GM18505 (cell line): ENCODE measurements around the gene FAM111B.
"Not testable (repeated sequence)": the region's sequence is repeated elsewhere in the genome, so short reads cannot be mapped to it uniquely, and the experiment has no call there.

Experiments
- ATAC-seq: cut with Tn5 transposase; IDR thresholded peaks from one replicate; pipeline ENCODE4 v1.9.1; 2021; ENCODE audit not compliant: unreplicated experiment
- POLR2A ChIP-seq: IDR thresholded peaks from 4 replicates; pipeline ENCODE4 v1.6.1; 2011; ENCODE audit warnings: borderline replicate concordance; ENCODE audit not compliant: insufficient read depth, insufficient read length; ENCODE audit errors: extremely low read depth

FAM111B gene, protein sequence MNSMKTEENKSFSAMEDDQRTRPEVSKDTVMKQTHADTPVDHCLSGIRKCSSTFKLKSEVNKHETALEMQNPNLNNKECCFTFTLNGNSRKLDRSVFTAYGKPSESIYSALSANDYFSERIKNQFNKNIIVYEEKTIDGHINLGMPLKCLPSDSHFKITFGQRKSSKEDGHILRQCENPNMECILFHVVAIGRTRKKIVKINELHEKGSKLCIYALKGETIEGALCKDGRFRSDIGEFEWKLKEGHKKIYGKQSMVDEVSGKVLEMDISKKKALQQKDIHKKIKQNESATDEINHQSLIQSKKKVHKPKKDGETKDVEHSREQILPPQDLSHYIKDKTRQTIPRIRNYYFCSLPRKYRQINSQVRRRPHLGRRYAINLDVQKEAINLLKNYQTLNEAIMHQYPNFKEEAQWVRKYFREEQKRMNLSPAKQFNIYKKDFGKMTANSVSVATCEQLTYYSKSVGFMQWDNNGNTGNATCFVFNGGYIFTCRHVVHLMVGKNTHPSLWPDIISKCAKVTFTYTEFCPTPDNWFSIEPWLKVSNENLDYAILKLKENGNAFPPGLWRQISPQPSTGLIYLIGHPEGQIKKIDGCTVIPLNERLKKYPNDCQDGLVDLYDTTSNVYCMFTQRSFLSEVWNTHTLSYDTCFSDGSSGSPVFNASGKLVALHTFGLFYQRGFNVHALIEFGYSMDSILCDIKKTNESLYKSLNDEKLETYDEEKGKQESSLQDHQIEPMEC

DNA sequence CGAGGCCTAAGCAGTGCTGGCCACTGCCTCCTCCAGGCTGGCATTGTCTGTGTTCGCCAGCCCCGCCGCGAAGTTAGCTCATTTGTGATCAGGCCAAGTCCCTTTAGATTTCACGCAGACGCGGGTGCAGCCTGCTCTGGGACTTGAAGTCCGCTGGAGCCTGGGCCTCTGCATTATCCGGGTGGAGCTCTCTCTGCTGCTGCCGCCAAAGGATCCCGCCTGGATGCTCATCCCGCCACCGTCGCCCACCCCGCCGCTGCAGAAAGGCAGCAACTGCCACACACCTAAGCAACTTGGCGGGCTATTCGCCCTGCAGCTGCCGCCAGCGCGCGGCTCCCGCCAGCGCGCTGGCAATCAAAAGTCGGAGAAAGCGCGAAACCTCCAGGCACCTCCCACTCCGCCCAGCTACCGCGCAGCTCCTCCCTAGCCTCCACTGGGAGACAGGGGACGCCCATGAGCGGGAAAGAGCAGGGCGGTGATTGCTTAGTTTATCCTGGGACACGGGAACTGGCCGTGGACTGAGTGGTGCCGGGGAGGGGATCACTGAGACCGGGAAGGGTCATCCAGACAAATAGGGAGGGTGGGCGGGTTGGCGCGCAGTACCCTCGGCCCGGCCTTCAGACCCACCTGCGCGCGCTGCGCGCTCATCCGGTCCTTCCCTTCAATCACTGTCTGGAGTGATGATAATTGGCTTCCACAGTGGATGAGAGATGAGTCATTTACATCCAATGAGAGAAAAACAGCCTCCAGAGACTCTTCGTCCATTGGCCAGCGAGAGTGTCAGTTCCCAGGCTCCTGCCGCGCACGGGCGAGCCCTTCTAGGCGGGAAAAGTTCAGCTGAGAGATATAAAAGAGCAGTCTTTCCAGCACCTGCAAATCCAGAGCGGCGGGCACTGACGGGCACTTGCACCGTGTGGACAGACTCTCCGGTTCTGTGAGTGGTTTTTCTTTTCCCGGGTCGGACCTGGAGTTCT, at the start of gene FAM111B:
FAM111B (plus strand) TSS at position 875 of the 974 bp plus-strand sequence. CDS start 2,389 bp downstream, outside the sequence.
- peak; percentile 69 for TF ChIP-seq POLR2A
- peak; percentile 67 for ATAC-seq

DNA sequence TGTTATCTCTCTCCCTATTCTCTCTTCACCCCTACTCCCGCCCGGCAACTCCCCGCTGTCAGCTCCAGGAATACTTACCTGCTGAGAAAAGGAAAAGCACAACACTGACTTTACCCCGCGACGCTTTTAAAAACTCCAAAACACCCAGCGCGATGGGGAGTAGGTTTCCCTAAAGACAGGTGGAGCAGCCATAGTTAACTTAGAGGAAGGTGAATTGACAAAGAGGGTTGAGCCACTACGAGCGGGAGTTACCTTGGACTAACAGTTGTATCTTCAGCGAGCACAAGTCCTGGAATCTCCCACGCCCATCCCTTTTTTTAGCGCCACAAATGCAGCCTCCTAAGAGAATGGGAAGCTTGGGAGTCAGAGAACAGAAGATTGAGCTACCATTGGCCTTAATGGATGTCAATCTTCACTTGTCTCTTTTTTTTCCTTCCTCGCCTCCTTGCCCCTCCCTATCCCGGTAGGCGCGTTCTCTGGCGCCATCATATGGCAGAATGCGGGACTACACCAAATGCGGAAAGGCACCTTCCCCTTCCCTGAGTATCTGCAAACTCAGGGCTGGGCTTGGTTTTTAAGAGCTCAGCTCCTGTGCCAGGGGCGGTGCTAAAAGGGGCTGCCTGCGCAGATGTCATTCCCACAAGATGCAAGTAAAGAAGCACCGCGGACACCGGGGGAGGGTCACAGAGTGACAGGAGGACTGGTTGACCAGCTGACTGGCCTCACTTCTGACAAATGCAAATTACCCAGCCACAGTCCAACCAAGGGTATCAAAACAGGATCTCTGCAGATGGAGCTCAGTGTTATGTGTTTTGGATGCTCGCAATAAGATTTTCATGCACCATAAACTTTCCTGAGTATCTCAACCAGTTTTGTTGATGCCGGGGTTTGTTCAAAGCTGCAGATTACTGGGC, 48.7 kb upstream of the FAM111B start:
- ATAC-seq: peak; percentile 95

DNA sequence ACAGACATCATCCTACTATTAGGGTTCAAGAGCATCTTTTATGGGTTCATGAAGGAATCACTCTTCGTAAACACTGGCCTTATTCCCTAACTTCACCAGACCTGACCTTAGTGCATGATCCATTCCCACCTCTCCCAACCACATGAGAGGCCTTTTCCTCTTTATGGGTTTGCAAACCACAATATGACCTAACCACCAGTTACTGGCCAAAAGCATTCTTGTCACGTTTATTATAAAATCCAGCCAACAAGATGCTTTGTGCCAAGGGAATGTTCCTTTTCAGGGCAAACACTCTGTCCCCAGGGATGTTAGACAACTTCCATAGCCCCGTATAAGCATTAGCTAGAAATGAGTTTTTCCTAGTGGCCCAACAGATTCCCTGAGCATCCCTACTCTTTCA, 46.9 kb upstream of the FAM111B start:
- not testable (repeated sequence) for ATAC-seq

DNA sequence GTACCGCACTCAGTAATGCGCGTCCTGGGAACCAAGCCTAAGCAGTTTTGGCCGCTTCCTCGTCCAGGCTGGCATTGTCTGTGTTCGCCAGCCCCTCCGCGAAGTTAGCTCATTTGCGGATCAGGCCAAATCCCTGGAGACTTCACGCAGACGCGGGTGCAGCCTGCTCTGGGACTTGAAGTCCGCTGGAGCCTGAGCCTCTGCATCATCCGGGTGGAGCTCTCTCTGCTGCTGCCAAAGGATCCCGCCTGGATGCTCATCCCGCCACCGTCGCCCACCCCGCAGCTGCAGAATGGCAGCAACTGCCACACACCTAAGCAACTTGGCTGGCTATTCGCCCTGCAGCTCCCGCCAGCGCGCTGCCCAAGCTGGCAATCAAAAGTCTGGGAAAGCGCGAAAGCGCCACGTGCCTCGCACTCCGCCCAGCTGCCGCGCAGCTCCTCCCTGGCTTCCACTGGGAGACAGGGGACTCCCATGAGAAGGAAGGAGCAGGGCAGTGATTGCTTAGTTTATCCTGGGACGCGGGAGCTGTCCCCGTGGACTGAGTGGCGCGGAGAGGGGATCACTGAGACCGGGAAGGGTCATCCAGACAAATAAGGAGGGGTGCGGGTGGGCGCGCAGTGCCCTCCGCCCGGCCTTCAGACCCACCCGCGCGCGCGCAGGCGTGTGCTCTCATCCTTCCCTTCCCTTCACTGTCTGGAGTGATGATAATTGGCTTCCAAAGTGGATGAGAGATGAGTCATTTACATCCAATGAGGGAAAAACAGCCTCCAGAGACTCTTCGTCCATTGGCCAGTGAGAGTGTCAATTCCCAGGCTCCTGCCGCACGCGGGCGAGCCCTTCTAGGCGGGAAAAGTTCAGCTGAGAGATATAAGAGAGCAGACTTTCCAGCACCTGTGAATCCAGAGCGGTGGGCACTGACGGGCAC, 44.2 kb upstream of the FAM111B start:
- no peak for TF ChIP-seq POLR2A

DNA sequence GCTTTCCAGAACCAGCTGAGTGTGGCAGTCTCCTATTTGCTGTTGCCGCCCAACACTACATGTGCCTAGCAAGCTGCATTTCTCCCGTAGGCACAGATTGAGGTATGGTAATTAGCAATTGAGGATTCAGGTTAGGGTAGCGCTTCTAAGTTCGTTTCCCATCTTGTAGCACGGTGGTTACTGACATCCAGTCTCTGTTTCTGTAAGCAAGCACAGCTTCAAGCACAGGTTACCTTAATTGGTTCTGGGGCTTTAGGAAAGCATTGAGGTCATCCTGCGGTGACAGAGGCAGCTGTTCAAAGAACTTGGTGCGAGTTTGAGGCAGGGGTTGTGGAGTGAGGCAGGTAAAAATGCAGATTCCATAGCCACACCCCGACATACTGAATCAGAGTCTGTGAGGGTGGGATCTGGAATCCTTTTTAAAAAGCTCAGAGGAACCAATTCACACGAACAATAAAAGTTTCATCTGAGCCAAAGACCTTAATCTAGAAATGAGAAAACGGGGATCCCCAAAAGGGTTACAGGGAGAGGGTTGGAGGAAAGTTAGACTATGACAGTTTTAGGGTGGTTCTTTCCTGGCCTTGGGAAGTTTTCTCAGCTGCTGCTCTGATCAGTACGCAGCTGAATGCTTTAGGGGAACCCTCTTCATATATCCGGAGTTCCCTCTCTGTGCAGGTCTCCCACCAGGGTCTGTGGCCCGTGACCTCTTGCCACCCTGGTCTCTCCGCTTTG, 42.9 kb upstream of the FAM111B start:
- ATAC-seq: not testable (repeated sequence)

More for the DNA sequence above, 44.2 kb upstream of the FAM111B start:
- no peak for ATAC-seq

DNA sequence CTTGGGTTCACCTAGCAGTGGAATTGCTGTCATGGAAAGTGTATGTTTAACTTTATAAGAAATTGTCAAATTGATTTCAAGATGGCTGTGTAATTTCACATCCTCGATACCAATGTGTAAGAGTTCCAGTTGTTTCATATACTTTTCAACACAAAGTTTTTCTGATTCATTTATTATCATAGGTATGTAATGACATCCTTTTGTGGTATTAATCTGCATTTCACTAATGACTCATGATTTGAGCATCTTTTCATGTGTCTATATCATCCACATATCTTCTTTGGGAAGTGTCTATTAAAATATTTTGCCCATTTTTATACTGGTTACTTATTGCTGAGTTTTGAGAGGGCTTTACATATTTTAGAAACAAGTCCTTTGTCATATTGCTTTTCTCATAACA, 38.0 kb upstream of the FAM111B start:
- ATAC-seq: no peak

DNA sequence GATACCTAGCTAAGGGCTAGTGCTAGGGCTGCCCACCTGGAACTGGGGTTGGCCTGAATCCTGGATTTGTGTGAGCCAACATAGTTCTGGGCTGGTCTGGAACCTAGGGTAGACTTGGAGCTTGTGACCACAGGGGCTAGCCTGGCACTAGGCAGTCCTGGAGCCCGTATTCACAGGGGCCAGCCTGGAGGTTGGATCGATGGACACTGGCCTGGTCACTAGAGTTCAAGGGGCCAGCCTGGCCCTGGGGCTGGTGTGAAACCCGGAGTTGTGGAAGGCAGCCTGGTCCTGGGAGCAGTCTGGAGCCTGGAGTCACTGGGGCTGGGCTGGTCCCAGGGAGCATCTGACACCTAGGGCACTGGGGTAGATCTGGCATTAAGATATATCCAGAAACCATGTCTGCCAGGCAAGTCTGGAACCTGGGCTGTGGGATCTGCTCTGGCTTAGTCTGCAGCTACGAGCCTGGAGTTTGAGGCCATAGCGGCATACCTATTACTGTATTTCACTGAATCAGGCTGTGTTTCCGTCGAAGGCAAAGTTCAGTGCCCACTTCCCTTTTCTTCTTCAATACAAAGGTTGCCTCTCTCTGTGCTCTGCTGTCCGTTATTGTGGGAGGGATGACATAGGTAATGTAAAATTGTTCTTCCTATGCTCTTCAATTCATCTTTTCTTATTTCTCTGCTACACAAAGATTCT, 30.0 kb upstream of the FAM111B start:
- ATAC-seq: peak; percentile 90
- no peak for TF ChIP-seq POLR2A

More for the DNA sequence above, 38.0 kb upstream of the FAM111B start:
- no peak for TF ChIP-seq POLR2A

DNA sequence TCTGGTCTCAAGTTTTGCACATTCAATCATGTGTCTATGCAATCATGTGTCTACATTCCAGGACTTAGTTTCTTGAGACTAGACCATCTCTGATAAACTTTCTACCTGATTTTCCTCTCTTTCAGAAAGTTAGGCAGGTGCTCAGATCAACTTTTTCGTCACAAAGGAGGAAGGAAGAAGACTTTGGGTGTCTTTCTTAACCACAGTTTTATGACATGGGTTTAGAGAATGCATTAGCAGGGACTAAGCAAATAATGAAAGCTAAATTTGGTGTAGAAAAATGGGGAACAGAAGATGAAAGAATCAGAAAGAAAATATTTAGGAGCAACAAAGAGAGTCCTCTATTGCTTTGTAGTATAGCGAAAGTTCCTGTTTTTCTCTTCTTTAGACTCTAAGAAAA, 28.6 kb upstream of the FAM111B start:
- ATAC-seq: no peak
- TF ChIP-seq POLR2A: no peak

DNA sequence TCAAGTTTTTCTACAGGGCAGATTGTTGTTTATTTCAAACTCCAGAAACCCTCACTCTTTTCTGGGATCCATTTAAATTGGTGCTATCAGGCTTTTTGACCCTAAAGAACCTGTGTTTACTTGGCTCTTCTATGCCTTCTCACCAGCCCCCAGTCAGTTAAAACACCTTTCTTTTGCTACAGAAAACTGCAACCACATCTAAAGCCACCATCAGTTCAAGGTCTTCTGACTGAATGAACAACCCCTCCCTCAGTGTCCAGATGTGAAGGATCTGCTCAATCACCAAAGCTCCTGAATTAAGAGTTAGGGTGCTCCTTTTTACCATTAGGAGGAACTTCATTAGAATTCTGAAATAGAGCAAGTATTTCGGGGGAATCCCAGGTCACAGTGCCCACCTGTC, 28.0 kb upstream of the FAM111B start:
- no peak for ATAC-seq
- TF ChIP-seq POLR2A: no peak

DNA sequence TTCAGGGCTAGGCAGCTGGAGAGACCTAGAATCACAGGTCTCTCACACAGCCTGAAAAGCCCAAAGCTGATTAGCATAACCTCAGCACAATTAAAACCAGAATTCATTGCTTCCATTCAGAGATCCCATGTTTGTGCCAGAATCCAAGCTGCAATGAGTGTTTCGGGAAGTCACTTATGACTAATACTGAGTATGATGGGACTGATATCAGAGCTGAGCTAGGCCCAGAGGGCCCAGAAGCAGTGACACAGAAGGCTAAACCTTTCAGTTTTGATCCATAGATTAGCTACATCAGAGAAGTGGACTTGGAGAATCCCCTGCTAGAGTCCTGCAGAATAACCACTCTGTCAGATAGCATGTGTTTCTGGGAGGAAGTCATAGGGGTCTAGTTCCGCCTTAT, 26.6 kb upstream of the FAM111B start:
- ATAC-seq: not testable (repeated sequence)

DNA sequence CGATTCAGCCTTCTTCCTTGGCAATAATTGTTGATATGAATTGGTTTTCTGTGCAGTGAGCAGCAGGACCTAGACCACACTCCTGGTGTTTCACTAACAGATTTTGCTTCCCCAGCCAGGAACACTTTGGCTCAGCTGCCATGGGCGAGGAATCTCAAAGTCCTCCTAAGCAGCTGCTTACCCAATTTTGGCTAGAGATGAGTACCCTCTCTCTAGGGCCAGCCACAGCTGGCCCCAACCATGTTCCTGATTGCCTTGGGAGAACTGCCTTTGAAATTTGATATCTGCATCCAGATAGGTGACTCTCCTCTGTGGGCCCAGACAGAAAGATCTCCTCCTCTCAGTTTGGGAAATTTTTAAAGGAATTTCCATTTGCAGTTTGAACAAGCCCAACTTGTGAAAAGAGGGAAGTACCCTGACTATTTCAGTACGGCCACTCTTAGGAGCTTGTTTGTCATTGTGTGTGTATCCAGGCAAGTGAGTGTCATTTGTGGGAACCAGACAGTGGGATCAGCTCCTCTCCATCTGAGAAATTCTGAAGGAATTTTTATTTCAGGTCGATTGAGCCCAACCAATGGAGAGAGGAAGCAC, 25.5 kb upstream of the FAM111B start:
- not testable (repeated sequence) for ATAC-seq

DNA sequence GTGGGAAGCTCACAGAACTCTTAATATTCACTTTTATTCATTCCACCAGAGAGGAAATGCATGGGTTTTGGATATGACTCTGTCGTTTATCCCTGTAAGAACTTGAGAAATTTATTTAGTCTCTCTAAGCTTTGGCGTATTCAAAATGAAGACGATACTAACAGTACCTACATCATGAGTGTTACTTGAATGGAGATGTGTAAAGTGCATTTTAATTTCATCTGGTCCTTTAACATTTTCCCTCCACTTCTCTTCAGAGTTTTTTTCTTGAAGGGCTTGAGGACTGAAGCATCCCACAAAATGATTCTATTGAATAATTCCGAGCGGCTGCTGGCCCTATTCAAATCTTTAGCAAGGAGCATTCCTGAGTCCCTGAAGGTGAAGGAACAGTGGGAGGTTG, 21.0 kb upstream of the FAM111B start, which contains the start of gene GLYATL1B:
GLYATL1B (plus strand) TSS at position 301 of the 400 bp plus-strand sequence; CDS start at position 301, 0 bp downstream.
- ATAC-seq: not testable (repeated sequence)
